CD4-positive, alpha-beta T cell treated with Interleukin-4 for 1 hour (primary cell): ENCODE measurements around the gene RGL1.

Experiments
- DNase-seq, 2 donors: peaks; one replicate each; pipeline ENCODE4 v3.0.0-alpha.2; 2020 to 2022

RGL1 gene

DNA sequence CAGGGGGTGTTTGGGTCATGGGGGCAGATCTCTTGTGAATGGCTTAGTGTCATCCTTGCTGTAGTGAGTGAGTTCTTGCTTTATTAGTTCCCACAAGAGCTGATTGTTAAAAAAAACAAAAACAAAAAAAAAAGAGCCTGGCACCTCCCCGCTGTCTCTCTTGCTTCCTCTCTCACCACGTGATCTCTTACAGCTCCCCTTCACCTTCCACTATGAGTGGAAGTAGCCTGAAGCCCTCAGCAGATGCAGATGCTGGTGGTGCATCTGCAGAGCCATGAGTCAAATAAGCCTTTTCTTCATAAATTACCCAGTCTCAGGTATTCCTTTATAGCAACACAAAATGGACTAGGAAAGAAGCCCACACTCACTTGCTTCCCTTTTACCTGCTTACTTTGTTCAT, 17.2 kb upstream of the RGL1 start:
- DNase-seq, result no peak

DNA sequence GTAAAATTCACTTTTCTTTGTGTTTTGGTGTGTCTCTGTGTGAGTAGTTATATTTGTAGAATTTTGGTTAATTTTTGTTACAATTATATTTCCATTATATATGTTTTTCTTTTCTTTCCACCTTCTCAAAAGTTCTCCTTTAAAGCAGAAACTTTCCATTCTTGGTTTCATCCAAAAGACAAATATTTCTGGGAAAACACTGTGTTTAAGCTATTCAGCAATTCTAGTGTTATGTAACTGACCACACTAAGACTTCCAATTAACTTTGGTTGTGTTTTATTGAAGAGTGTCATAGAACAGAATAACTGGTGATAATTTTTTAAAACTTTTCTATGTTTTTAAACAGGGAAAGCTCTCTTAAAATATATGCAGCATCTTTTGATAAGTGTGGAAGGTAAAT, 13.6 kb upstream of the RGL1 start:
- no peak for DNase-seq

DNA sequence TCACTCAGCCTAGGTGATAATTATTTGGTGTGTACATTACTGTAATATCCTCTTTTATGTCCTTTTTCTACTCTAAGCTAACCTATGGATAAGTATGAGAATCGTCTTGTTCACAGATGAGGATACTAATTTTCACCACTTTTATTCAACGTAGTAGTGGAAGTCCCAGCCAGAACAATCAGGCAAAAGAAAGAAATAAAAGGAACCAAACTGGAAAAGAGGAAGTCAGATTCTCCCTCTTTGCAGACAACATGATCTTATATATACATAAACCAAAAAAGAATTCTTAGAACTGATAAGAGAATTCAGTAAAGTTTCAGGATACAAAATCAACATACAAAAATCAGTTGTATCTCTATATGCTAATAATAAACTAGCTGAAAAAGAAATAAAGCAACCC, 12.6 kb upstream of the RGL1 start:
- no peak for DNase-seq

DNA sequence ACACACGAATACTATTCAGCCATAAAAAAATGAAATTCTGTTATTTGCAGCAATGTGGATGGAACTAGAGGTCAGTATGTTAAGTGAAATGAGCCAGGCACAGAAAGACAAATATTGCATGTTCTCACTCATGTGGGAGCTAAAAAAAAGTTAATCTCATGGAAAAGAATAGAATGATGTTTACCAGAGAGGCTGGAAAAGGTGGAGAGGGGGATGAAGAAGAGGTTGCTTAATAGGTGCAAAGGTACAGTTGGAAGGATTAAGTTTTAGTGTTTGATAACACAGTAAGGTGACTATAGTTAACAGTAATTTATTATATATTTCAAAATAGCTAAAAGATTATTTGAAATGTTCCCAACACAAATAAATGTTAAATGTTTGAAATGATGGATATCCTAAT, 10.8 kb upstream of the RGL1 start:
- DNase-seq, result no peak

DNA sequence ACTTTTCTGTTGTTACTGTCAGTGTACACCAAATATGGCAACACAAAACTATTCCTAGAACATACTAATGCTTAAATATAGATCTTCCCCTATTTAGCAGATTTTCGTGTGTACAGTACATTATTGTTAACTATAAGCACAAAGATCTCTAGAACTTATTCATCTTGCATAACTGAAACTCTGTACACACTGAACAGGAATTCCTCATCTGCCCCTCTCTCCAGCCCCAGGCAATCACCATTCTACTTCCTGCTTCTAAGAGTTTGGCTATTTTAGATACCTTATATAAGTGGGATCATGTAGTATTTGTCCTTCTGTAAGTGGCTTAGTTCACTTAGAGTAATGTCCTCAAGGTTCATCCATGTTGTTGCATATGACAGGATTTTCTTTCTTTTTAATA, 4.5 kb upstream of the RGL1 start:
- DNase-seq, result no peak

DNA sequence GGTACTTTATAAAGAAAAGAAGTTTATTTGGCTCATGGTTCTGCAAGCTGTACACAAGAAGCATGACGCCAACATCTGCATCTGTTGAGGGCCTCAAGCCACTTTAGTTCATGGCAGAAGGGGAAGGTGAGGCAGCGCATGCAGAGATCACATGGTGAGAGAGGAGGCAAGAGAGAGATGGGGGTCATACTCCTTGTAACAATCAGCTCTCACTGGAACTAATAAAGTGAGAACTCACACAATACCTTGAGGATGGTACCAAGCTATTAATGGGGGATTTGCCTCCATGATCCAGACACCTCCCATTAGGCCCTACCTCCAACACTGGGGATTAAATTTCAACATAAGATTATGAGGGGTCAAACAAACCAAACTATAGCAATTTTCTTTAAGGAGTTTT, 3.3 kb upstream of the RGL1 start:
- DNase-seq, result no peak

DNA sequence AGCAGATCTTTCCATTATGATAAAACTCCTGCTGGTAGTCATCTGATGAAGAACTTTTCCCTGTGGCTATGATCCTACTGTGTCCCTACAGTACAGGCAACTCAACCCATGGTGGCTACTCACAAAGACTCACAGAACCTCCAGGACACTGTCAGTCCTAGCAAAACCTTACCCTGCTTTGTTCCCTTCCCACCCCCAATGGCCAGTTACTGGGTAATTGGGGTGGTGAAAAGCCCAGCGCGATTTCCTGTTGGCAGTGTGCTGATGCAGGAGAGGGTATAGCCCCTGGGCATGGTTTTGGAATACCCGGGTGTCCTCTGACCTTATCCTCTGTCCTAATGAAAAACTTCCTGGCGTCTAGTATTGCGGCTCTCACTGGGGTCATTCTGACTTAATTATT, 533 bp upstream of the RGL1 start:
- no peak for DNase-seq

DNA sequence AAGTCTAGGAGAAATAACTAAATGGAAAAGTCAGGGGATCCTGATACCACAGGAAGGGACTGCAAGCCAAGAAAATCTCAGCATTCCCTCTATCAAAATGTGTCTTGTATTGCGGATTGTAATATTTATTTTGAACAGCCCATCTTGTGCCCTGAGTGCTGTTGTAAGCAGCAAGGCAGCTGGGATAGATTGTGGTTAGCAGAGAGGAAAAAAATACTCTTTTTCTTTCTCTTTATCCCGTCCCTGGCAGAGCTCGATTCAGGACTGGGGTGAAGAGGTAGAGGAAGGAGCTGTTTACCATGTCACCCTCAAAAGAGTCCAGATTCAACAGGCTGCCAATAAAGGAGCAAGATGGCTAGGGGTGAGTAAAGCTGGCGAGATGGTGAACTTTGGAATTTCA, 1.2 kb downstream of the RGL1 start:
- DNase-seq, result no peak

DNA sequence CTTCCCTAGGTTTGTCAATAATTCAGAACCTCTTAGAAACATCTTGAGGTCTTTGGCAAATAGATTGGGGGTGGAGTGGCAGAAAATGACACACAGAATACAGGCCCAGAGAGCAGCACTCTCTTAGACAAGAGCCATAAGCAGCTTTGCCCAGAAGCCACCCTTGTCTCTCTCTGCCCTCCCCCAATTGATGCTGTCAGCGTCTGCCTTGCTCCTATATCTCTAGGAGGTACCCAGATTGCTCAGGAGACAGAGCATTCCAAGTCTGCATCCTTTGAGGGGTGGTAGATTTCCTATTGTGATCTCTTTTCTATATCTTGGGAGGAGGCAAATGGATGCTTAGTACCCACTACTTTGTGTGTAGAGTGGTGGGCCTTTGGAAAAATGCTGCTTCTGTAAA, 1.8 kb downstream of the RGL1 start:
- DNase-seq, result no peak

DNA sequence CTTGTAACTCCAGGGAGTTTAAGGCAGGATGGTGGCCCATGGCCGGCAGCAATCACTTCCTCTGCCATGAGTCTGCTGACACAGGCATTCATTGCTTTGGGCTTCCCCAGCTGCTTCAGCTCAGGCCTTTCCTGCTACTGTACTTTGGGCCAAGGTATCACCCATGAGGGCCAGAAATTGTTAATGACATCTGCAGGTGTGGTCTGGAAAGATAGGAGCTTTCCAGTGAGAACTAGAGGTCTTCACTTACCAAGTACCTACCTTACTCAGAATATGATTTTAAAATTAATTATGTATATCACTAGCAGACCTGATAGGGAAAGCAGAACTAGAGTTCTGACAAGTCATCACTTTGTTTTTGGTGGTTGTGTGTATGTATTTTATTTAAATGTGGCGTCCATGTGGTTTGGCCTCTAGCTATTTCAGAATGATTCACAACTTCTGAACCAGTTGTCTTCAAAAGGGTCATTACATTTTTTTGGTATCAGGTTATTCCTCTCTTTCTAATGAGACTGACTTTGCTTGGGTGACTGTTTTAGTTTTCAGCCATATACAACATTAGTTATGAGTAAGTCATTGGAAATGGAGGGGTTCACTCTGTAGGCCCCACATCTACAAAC, 2.7 kb downstream of the RGL1 start:
- peak in 1 of 2 donors; percentile 17 for DNase-seq

DNA sequence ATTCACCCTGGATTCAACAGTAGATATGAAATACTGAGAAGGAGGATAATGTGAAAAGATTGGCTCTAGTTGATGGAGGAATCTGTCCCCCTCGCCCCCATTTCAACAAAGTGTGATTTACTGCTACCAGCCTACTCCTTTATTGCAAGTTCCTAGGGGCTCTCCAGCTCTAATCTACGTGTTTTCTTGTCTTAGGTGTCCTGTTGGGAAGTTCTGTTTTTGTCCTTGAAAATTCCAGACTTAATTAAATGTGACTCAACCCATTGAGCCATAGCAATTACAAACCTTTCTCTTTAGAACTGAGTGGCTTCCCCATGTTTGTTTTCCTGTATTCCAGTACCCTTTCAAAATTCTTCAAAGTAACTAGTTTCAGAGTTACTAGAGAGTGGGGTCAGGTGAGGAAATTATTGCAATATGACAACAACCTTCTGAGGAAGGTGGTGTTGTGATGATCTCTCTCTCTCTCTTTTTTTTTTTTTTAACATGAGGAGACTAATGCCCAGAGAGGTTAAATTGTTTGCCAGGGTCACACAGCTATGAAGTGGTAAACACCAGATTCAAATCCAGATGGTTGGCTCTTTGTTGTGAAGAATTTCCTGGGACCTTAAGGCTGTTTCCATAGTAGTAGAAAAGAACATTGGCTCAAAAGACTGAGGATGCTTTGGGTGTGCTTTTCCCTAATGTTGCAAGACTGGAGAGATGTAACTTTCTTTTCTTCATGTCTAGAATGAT, 3.5 kb downstream of the RGL1 start:
- DNase-seq, result no peak

DNA sequence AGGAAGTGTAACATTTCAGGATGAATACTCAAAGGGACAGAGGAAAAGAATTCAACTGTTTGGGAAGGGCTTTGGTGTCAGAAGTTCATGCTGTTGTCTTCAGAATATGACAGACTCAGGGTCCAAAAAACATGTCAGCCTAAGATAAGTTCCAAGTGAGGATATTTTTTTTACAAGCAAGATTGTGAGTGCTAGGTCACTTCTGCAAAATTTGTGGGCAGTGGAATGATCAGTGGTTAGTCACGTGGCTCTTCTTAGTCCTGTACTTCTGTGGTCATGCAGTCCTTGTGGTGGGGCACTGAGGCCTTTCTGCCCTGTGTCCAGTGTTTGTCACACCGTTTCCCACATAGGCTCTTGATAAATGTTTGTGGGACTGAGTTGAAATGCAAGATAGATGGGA, 5.2 kb downstream of the RGL1 start:
- no peak for DNase-seq

DNA sequence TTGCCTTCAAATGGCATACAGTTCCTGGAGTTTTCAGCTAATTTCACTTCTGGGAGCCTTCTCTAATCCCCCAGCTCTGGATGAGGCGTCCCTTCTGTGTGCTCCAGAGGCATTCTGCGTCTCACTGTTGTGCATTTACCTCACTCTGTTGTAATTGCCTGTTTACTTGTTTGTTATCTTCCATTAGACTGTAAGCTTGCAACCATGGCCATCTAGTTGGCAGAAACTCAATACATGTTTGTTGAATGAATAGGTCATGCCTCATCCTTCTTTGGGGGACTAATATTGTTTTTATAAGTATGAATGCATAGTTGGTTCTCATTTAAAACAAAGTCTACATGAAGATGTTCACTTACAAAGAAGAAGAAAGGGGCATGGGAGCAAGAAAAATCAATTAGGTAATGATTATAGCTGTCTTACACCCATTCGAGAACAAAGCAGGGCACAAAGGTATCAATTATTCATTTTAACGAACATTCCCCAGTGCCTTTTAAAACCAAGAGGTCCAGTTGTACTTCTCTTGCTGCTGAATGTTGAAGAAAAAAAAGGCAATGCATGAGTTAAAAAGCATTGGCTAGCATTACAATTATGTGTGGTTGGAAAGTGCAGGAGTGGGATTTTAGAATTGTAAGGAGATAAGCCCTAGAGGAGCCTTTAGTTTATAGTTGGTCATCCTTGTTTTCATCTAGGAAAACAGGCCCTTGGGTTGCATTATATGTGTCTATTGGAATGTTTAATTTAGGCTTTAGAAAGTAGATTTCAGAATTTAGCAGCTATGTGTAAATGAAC, 6.0 kb downstream of the RGL1 start:
- DNase-seq, result no peak

DNA sequence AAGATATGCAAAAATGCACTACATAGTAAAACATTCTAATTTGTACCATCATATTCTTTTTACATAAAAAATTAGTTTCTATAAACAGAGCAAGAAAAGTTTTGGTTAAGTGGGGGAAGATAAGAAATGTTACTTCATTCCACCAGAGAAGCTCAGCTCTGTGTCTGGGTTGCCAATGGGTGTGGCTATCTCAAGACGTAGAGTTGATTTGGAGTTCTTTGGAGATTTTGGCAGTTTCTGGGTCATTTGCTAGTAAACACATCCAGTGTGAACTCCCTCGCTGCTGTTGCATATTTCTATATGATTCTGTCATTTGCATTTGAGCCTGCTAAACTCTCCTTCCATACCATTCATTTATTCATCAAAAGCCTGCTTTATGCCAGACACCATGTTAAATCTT, 7.2 kb downstream of the RGL1 start:
- no peak for DNase-seq

DNA sequence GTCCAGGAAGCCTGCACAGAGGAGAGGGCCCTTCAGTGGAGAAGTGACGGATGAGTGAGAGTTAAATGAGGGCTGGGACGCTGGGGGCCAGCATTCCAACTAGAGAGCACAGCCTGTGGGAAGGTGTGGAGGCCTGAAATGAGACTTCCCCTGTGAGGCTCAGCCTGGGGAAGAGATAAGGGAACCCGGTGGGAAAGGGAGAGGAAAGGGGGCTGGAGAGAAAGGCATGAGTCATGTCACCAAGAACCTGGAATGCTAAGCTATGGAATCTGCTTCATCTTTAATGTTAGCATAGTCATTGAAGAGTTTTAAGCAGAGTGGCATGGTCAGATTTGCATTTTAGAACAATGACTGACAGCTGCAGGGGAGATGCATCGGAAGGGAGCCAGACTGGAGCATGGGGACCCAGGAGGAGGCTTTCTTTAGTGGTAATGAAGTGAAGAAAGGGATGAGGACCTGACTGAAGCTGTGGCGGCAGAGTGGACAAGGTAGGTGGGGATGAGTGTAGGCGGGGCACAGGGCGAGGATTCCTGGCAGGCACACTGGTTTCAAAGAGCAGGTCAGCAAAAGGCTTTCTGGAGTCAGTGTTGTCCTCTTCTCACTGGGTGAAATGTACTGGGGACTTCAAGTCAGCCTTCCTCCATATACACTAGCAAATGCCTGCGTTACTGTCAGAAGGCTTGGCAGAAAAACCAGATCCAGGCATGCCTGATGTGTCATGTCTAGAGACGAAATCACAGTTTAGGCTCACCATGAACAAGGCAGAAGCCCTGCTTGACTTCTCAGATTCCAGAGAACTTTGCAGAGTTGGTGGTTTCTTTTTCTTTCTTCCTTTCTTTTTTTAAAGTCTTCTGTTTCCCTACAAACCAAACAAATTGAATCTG, 8.0 kb downstream of the RGL1 start:
- no peak for DNase-seq

DNA sequence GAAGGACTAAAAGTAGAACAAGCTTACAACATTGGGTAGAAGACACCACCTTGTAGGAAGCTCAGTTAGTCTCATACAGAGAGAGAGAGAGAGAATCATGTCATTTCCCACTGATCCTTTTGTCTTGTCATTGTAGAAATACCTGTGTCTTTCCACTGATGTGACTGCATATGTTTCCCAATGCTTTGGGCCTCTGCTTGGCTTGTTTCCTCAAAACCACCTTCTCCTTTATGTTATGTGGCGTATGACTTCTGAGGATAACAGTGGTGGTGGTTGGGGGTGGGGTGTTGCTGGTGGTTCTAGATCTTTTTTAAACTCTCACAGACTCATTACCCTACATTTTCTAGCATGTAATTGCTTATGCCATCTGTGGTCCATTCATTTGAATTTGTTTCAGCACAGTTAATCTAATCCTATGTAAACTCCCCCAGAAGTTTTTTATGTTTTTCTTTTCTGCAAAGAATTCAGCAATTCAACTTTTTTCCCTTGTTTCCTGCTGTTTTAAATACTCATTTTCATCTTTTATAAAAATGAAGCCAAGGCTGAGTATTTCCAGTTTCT, 9.3 kb downstream of the RGL1 start:
- DNase-seq, result no peak

DNA sequence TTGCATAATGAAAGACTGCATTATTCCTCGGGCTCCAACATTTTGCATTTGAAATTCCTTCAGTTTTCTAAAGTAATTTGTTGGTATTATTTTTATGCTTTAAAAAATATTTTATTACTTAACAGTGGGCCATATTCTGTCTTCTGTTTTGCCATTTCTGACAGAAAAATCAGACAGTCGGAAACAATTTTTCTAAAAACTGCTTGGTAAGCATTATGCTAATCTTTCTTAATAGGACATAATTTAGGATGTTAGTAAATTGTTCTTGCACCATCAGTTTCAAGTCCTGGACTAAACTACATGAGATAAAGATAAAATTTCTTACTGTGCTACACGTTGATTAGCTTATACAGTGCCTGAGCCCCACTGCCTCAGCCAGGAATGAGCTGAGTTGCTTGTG, 11.2 kb downstream of the RGL1 start:
- DNase-seq, result no peak

DNA sequence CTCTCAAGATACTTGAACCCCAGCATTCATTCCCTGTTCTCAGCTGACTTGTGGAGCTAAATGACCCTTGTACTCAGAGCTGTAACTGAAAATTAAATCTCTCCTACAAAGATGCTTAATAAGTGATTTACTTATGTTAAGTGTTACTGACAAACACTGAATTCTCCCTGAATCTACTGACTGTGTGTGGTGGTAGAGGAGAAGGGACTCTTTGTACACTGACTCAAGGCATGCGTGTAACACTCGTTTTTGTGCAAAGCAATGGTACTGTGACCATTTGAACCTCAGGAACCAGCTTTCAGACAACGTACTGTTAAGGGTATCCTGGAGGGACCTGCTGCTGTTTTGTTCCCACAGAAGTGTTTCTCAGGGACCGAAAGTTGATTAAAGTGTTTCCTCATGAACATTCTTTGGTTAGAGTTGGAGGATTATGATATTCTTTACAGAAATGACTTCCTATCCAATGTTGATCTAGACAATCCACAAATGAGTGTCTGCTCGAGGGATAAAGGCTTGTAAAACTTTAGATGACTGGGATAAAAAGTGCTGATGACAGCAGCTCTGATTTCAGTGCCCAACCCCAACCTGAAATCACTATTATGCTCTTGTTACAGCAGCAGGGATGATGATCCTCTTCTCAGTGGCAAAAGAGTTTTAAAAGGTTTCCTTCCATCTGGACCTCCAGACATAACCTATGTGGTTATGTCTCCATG, 12.8 kb downstream of the RGL1 start:
- DNase-seq, result no peak

DNA sequence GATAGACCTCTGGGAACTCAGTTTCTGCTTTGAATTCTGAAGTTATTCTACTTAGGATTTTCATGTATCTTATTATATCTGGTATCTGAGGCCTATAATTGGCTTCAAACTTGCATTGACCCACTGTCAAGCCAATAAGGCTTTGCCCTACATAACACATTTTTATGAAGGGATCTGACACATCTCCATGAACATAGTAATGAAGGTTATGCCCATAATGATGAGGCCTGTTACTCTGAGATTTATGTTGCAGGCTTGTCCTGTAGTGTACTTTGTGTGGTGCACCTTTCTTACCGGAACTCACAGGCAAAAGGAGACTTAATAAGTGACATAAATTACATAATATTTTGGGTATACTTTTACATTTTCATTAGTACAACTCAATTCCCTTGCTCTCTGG, 14.1 kb downstream of the RGL1 start:
- DNase-seq, result no peak

DNA sequence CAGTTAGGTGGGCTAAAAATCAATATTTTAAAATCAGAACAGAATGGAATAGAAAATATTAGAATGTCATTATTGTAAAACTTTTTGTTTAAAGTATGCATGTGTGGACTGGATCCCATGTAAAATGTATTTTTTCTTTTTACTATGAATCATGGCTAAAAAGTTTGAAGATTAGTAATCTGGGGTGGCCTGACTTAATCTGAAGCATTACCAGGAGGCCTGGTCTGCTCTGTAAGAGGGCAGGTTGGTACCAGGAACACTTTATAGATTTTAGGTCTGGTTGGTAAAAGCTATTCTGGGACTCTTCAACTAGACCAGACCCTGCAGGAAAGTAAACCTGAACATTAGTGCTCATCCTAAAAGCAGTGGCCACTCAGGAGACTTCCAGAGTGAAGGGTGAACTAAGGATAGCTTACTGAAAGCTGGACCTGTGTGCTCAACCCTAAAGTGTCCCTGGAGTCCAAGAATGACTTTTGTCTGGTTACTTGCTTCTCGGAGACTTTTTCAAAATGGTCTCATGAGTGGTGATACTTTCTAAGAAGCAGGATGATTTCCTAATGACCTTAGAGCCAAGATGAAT, 16.5 kb downstream of the RGL1 start:
- no peak for DNase-seq

DNA sequence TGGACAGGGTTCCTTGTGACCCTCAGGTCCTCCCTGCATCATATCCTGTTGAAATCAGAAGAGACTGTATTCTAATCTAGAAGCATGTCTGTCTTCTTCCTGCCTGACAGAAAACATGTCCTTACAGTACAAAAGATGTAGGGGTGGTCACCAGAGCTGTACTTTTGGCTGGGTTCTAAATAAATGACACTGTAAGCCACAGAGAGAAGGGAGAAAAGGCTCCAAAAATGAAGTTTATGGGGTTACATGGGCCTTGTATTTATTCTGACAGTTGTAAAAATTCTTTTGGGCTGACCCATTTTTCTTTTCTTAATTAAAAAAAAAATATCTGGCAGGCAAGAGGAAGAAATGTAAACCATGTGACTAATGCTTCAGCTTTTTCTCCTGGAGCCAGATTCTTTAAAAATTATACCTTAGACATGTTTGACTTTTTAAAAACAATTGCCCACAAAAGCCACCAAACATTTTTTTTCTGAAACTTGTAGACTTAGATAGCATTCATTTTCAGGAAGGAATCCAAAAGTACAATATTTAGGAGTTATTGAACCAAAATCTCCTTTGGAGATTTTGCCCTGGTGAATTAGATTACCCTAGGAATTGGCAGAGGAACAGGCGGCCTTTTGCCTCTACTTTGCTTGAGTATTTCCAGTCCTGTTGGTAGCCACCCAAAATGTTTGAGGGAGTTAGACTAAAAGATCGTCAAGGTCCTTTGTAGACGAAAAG, 17.1 kb downstream of the RGL1 start:
- no peak for DNase-seq
